ENCODE data around the gene KRTAP22-2. TPM values are rescaled to one million over a fixed set of nuclear protein-coding genes. Genes with fewer than 3 reads are reported as not detected.

KRTAP22-2 gene
- total RNA-seq: not detected in 2 replicates

GRCh38 chr21:30590297-30590696, at the start of gene KRTAP22-2:
KRTAP22-2 (minus strand) TSS chr21:30590397.

GRCh38 chr21:30634906-30635305, 44.7 kb upstream of the KRTAP22-2 start, which contains the start of gene KRTAP20-2:
KRTAP20-2 (plus strand) TSS chr21:30635206; CDS start chr21:30635264, 58 bp downstream.

GRCh38 chr21:30620522-30620921, 30.3 kb upstream of the KRTAP22-2 start, which contains the start of gene KRTAP20-4:
KRTAP20-4 (plus strand) TSS chr21:30620627.

GRCh38 chr21:30616125-30616524, 25.9 kb upstream of the KRTAP22-2 start, which contains the start of gene KRTAP20-1:
KRTAP20-1 (plus strand) TSS chr21:30616425; CDS start chr21:30616455, 30 bp downstream.

GRCh38 chr21:30613836-30614235, 23.6 kb upstream of the KRTAP22-2 start, which contains the start of gene KRTAP6-1:
KRTAP6-1 (minus strand) TSS chr21:30613930; CDS start chr21:30613904, 26 bp downstream.

GRCh38 chr21:30600787-30601186, 10.6 kb upstream of the KRTAP22-2 start, which contains the start of gene KRTAP22-1:
KRTAP22-1 (plus strand) TSS chr21:30601087.

DNA sequence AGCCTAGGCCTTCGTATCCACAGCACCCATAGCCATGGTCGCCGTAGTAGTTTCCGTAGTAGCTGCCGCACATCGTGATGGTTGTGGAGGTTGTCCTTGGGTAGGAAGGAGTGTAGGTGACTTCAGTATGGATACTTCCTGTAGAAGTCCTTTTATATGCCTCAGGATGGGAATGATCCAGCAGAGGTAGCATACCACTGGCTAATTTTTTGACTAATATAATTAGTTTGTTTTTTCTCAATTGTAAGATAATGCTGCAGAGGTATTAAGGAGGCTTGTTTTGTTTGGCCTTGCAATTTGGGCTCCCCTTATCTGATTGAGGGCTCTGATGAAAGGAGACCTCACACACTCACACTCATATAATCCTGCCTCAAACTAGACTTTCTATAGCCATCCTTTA, 8.6 kb upstream of the KRTAP22-2 start, which contains the start of gene KRTAP6-2:
Gene KRTAP6-2 (minus strand): TSS at position 101 of the 400 bp plus-strand sequence. CDS start 28 bp downstream, at position 73.

GRCh38 chr21:30592140-30592539, 1.9 kb upstream of the KRTAP22-2 start, which contains the start of gene KRTAP6-3:
KRTAP6-3 (plus strand) TSS chr21:30592440; CDS start chr21:30592446, 6 bp downstream.

GRCh38 chr21:30561264-30561895, 28.8 kb downstream of the KRTAP22-2 start, which contains the start of gene KRTAP19-7:
KRTAP19-7 (minus strand) TSS chr21:30561314; CDS start chr21:30561289, 25 bp downstream.

DNA sequence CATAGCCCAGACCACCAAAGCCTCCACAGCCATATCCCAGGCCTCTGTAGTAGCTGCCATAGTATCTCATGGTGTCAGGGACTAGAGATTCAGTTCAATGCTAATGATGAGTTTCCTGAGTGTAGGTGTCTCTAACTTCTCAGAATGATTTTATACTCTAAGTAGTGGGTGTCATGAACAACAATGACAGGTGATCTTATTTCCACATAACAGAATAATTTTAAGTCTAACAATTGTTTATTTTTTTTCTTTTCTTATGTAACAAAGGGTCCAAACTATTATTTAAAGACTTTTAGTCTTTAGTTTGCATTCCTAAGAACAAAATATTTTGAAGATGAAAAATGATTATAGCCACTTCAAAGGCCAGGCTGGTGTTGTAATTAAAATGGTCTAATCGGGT, 48.4 kb downstream of the KRTAP22-2 start, which contains the start of gene KRTAP19-6:
Gene KRTAP19-6 (minus strand): TSS at position 101 of the 400 bp plus-strand sequence. CDS start 31 bp downstream, at position 70.

Other genes starting within 250 kb of the KRTAP22-2 start
- gene KRTAP23-1, start 241.8 kb downstream of the KRTAP22-2 start, total RNA-seq: not detected in 2 replicates
- not detected in 2 replicates for gene KRTAP13-2, start 218.1 kb downstream of the KRTAP22-2 start, total RNA-seq
- not detected in 2 replicates for gene KRTAP13-1, start 194.4 kb downstream of the KRTAP22-2 start, total RNA-seq
- not detected in 2 replicates for gene KRTAP13-3, start 164.5 kb downstream of the KRTAP22-2 start, total RNA-seq
- gene KRTAP13-4, start 160.2 kb downstream of the KRTAP22-2 start, total RNA-seq: not detected in 2 replicates
- not detected in 2 replicates for gene KRTAP15-1, start 150.1 kb downstream of the KRTAP22-2 start, total RNA-seq
- gene KRTAP19-1, start 110.0 kb downstream of the KRTAP22-2 start, total RNA-seq: not detected in 2 replicates
- gene KRTAP19-2, start 103.0 kb downstream of the KRTAP22-2 start, total RNA-seq: not detected in 2 replicates
- gene KRTAP19-3, start 98.4 kb downstream of the KRTAP22-2 start, total RNA-seq: not detected in 2 replicates
- not detected in 2 replicates for gene KRTAP19-4, start 93.2 kb downstream of the KRTAP22-2 start, total RNA-seq
- not detected in 2 replicates for gene KRTAP19-5, start 88.3 kb downstream of the KRTAP22-2 start, total RNA-seq
- gene KRTAP19-6, start 48.5 kb downstream of the KRTAP22-2 start, total RNA-seq: not detected in 2 replicates
- gene KRTAP19-7, start 29.1 kb downstream of the KRTAP22-2 start, total RNA-seq: not detected in 2 replicates
- not detected in 2 replicates for gene KRTAP6-3, start 2.0 kb upstream of the KRTAP22-2 start, total RNA-seq
- gene KRTAP6-2, start 8.5 kb upstream of the KRTAP22-2 start, total RNA-seq: not detected in 2 replicates
- gene KRTAP22-1, start 10.7 kb upstream of the KRTAP22-2 start, total RNA-seq: not detected in 2 replicates
- gene KRTAP6-1, start 23.5 kb upstream of the KRTAP22-2 start, total RNA-seq: not detected in 2 replicates
- not detected in 2 replicates for gene KRTAP20-1, start 26.0 kb upstream of the KRTAP22-2 start, total RNA-seq
- not detected in 2 replicates for gene KRTAP20-4, start 30.2 kb upstream of the KRTAP22-2 start, total RNA-seq
- not detected in 2 replicates for gene KRTAP20-2, start 44.8 kb upstream of the KRTAP22-2 start, total RNA-seq
- gene KRTAP20-3, start 52.5 kb upstream of the KRTAP22-2 start, total RNA-seq: not detected in 2 replicates
- gene KRTAP21-3, start 128.4 kb upstream of the KRTAP22-2 start, total RNA-seq: not detected in 2 replicates
- not detected in 2 replicates for gene KRTAP21-2, start 156.9 kb upstream of the KRTAP22-2 start, total RNA-seq
- gene KRTAP21-1, start 165.0 kb upstream of the KRTAP22-2 start, total RNA-seq: not detected in 2 replicates
- gene KRTAP8-1, start 222.9 kb upstream of the KRTAP22-2 start, total RNA-seq: not detected in 2 replicates
- gene KRTAP7-1, start 239.4 kb upstream of the KRTAP22-2 start, total RNA-seq: not detected in 2 replicates

All from smooth muscle cell of bladder (primary cell).